Adipocyte (in vitro differentiated cells): ENCODE measurements around the gene EIF4G1.

Experiments
- DNase-seq: peaks from one replicate; pipeline ENCODE4 v3.0.0-alpha.2; 2015; ENCODE audit warnings: low read depth
- H3K27me3 ChIP-seq: replicated peaks from 2 replicates; pipeline ENCODE4 v1.7.0; 2013; ENCODE audit warnings: mild to moderate bottlenecking, low read length, moderate library complexity; ENCODE audit not compliant: control insufficient read depth, insufficient read depth
- H3K36me3 ChIP-seq: 2 replicates; pipeline ENCODE4 v1.7.0; 2013; ENCODE audit warnings: low read length, mild to moderate bottlenecking, moderate library complexity; ENCODE audit not compliant: control insufficient read depth, insufficient read depth, severe bottlenecking
- H3K4me1 ChIP-seq: 2 replicates; pipeline ENCODE4 v1.7.0; 2013; ENCODE audit warnings: mild to moderate bottlenecking, low read length, moderate library complexity; ENCODE audit not compliant: control insufficient read depth, insufficient read depth
- H3K4me3 ChIP-seq: 2 replicates; pipeline ENCODE4 v1.7.0; 2013; ENCODE audit warnings: mild to moderate bottlenecking, low read length, moderate library complexity
- H3K9ac ChIP-seq: 2 replicates; pipeline ENCODE4 v1.7.0; 2013; ENCODE audit warnings: mild to moderate bottlenecking, low read length, moderate library complexity
- H3K9me3 ChIP-seq: 2 replicates; pipeline ENCODE4 v1.7.0; 2013; ENCODE audit warnings: mild to moderate bottlenecking, low read length, moderate library complexity; ENCODE audit not compliant: control insufficient read depth

EIF4G1 gene

GRCh38 chr3:184354754-184355153, 40.3 kb downstream of the EIF4G1 start:
- H3K9me3 ChIP-seq: no peaks in the 10 kb centered on the region
- no peak overlapping the region for H3K4me3 ChIP-seq
- H3K9ac ChIP-seq: no peak overlapping the region
- H3K27me3 ChIP-seq: no peaks in the 10 kb centered on the region
- peaks cover 8% of the 10 kb centered on the region for H3K4me1 ChIP-seq
- no peak for DNase-seq
- H3K36me3 ChIP-seq: peaks cover 8% of the 10 kb centered on the region

- Histone ChIP-seq H3K27me3 (no peaks in the 10 kb centered on the region), H3K36me3 (peaks cover 8% of the 10 kb centered on the region), H3K9ac (no peak overlapping the region), H3K4me1 (peaks cover 10% of the 10 kb centered on the region), H3K9me3 (no peaks in the 10 kb centered on the region), H3K4me3 (no peak overlapping the region)
- no peak for DNase-seq
Measured at GRCh38 chr3:184355261-184356040, 41.0 kb downstream of the EIF4G1 start.

- Histone ChIP-seq H3K9me3 (no peaks in the 10 kb centered on the region), H3K9ac (no peak overlapping the region), H3K4me3 (no peak overlapping the region), H3K36me3 (peaks cover 8% of the 10 kb centered on the region), H3K4me1 (peaks cover 17% of the 10 kb centered on the region), H3K27me3 (no peaks in the 10 kb centered on the region)
- no peak for DNase-seq
Measured at GRCh38 chr3:184357248-184358123, 43.1 kb downstream of the EIF4G1 start.

- no peak for DNase-seq
- peaks cover 8% of the 10 kb centered on the region for H3K36me3 ChIP-seq
Measured at GRCh38 chr3:184358124-184358767, 43.8 kb downstream of the EIF4G1 start.

GRCh38 chr3:184358921-184359350, 44.5 kb downstream of the EIF4G1 start:
- Histone ChIP-seq H3K9ac (no peak overlapping the region), H3K9me3 (no peaks in the 10 kb centered on the region), H3K4me1 (peaks cover 19% of the 10 kb centered on the region), H3K4me3 (no peak overlapping the region), H3K36me3 (peaks cover 8% of the 10 kb centered on the region), H3K27me3 (no peaks in the 10 kb centered on the region)
- no peak for DNase-seq

More at GRCh38 chr3:184358124-184358767, 43.8 kb downstream of the EIF4G1 start:
- H3K9me3 ChIP-seq: no peaks in the 10 kb centered on the region
- no peak overlapping the region for H3K4me3 ChIP-seq
- H3K9ac ChIP-seq: no peak overlapping the region
- H3K27me3 ChIP-seq: no peaks in the 10 kb centered on the region
- peaks cover 17% of the 10 kb centered on the region for H3K4me1 ChIP-seq

- H3K27me3 ChIP-seq: no peaks in the 10 kb centered on the region
- peaks cover 26% of the 10 kb centered on the region for H3K4me1 ChIP-seq
- DNase-seq: no peak
- H3K4me3 ChIP-seq: no peak overlapping the region
- no peaks in the 10 kb centered on the region for H3K9me3 ChIP-seq
- H3K36me3 ChIP-seq: peaks cover 8% of the 10 kb centered on the region
- no peak overlapping the region for H3K9ac ChIP-seq
Measured at GRCh38 chr3:184359610-184360009, 45.2 kb downstream of the EIF4G1 start.

GRCh38 chr3:184360070-184360928, 45.9 kb downstream of the EIF4G1 start:
- peaks cover 14% of the 10 kb centered on the region for H3K36me3 ChIP-seq
- H3K9ac ChIP-seq: peak overlapping the region; percentile 97
- peaks cover 28% of the 10 kb centered on the region for H3K4me1 ChIP-seq
- peak overlapping the region; percentile 99 for H3K4me3 ChIP-seq
- no peaks in the 10 kb centered on the region for H3K27me3 ChIP-seq
- H3K9me3 ChIP-seq: no peaks in the 10 kb centered on the region
- DNase-seq: no peak

GRCh38 chr3:184360929-184361531, 46.6 kb downstream of the EIF4G1 start:
- Histone ChIP-seq H3K9me3 (no peaks in the 10 kb centered on the region), H3K9ac (peak overlapping the region; percentile 97), H3K36me3 (peaks cover 18% of the 10 kb centered on the region), H3K4me1 (peaks cover 21% of the 10 kb centered on the region), H3K4me3 (peak overlapping the region; percentile 99), H3K27me3 (no peaks in the 10 kb centered on the region)
- DNase-seq: no peak

- DNase-seq: peak; percentile 87
- H3K27me3 ChIP-seq: no peaks in the 10 kb centered on the region
- no peaks in the 10 kb centered on the region for H3K9me3 ChIP-seq
- peaks cover 21% of the 10 kb centered on the region for H3K4me1 ChIP-seq
- H3K36me3 ChIP-seq: peaks cover 19% of the 10 kb centered on the region
- peak within 1 kb of the TSS; percentile 97 for H3K9ac ChIP-seq
- peak within 1 kb of the TSS; percentile 99 for H3K4me3 ChIP-seq
Measured at GRCh38 chr3:184361532-184361931, 47.1 kb downstream of the EIF4G1 start, which contains the start of the genes CLCN2 and POLR2H. TSS of gene CLCN2 (minus strand) at chr3:184361605. CDS start at chr3:184361479, 126 bp downstream. TSS of gene POLR2H (plus strand) at chr3:184361710. CDS start at chr3:184363493, 1,783 bp downstream.
